ENCODE data around the gene HCN3. TPM values are rescaled to one million over a fixed set of nuclear protein-coding genes. Genes with fewer than 3 reads are reported as not detected.

HCN3 gene
- total RNA-seq, 2 donors from 2014 or later = 11.2 to 21.5 TPM

GRCh38 chr1:155251566-155251965, 25.7 kb upstream of the HCN3 start:
- intact Hi-C loops (cut with DNase I, micrococcal nuclease) = no loop called here
- no peak for ATAC-seq

GRCh38 chr1:155253208-155253607, 24.1 kb upstream of the HCN3 start:
- ATAC-seq = no peak
- intact Hi-C loops (cut with DNase I, micrococcal nuclease) = no loop called here
- DNase-seq = no peak

More at GRCh38 chr1:155251566-155251965, 25.7 kb upstream of the HCN3 start:
- DNase-seq = no peak

- DNase-seq = no peak
- intact Hi-C loops (cut with DNase I, micrococcal nuclease) = no loop called here
- no peak for ATAC-seq
These were observed 23.5 kb upstream of the HCN3 start for GRCh38 chr1:155253797-155254196.

- no peak for ATAC-seq
- intact Hi-C loops (cut with DNase I, micrococcal nuclease) = no loop called here
- DNase-seq = peak in 1 of 2 donors; percentile 39
These were observed 23.0 kb upstream of the HCN3 start for GRCh38 chr1:155254228-155254713.

- ATAC-seq (peak; percentile 9), DNase-seq (peak; percentile 41 to 46)
- intact Hi-C loops (cut with DNase I, micrococcal nuclease) = loop anchor here in 1 of 2 donors (1.0 kb wide), 1 partner anchor 69 kb away; no protein-coding TSS in a partner anchor
These were observed 22.5 kb upstream of the HCN3 start for GRCh38 chr1:155254714-155255242.

GRCh38 chr1:155255243-155256007, 21.8 kb upstream of the HCN3 start, which contains the start of gene ENTREP3:
Gene ENTREP3, minus strand, starts transcription at chr1:155255483. Its CDS starts 606 bp downstream, at chr1:155254877.
- DNase-seq (peak; percentile 91 to 92), ATAC-seq (peak; percentile 88)
- intact Hi-C loops (cut with DNase I, micrococcal nuclease) = loop anchor here in 1 of 2 donors (1.0 kb wide), 1 partner anchor 68 kb away; no protein-coding TSS in a partner anchor

- ATAC-seq = no peak
- DNase-seq = no peak
- intact Hi-C loops (cut with DNase I, micrococcal nuclease) = no loop called here
These were observed 21.0 kb upstream of the HCN3 start for GRCh38 chr1:155256058-155256852.

GRCh38 chr1:155260276-155260675, 17.0 kb upstream of the HCN3 start:
- ATAC-seq = no peak
- no peak for DNase-seq
- intact Hi-C loops (cut with DNase I, micrococcal nuclease) = loop anchor here in 1 of 2 donors (10.0 kb wide), 1 partner anchor 65 kb away; the partner anchor contains the start of gene RUSC1

GRCh38 chr1:155261493-155261851, 15.8 kb upstream of the HCN3 start:
- no peak for DNase-seq
- intact Hi-C loops (cut with DNase I, micrococcal nuclease) = loop anchor here in 1 of 2 donors (10.0 kb wide), 1 partner anchor 63 kb away; the partner anchor contains the start of gene RUSC1
- no peak for ATAC-seq

- peak; percentile 96 for ATAC-seq
- DNase-seq = peak; percentile 94 to 98
- intact Hi-C loops (cut with DNase I, micrococcal nuclease) = loop anchor here in 1 of 2 donors (10.0 kb wide), 1 partner anchor 63 kb away; the partner anchor contains the start of gene RUSC1
These were observed 15.2 kb upstream of the HCN3 start, which contains the start of gene SCAMP3 for GRCh38 chr1:155261852-155262673. Gene SCAMP3, minus strand, starts transcription at chr1:155262360. Its CDS starts 209 bp downstream, at chr1:155262151.

- DNase-seq = no peak
- no peak for ATAC-seq
- intact Hi-C loops (cut with DNase I, micrococcal nuclease) = loop anchor here in 1 of 2 donors (10.0 kb wide), 1 partner anchor 62 kb away; the partner anchor contains the start of gene RUSC1
These were observed 14.2 kb upstream of the HCN3 start for GRCh38 chr1:155263067-155263466.

GRCh38 chr1:155266553-155266952, 10.7 kb upstream of the HCN3 start:
- intact Hi-C loops (cut with DNase I, micrococcal nuclease) = loop anchor here in 1 of 2 donors (10.0 kb wide), 1 partner anchor 58 kb away; the partner anchor contains the start of gene RUSC1
- ATAC-seq = no peak
- DNase-seq = no peak

- ATAC-seq (no peak), DNase-seq (no peak)
- intact Hi-C loops (cut with DNase I, micrococcal nuclease) = loop anchor here in 1 of 2 donors (10.0 kb wide), 1 partner anchor 57 kb away; the partner anchor contains the start of gene RUSC1
These were observed 9.9 kb upstream of the HCN3 start for GRCh38 chr1:155267373-155267772.

- DNase-seq (no peak), ATAC-seq (no peak)
- intact Hi-C loops (cut with DNase I, micrococcal nuclease) = loop anchor here in 1 of 2 donors (10.0 kb wide), 1 partner anchor 56 kb away; the partner anchor contains the start of gene RUSC1
These were observed 8.6 kb upstream of the HCN3 start for GRCh38 chr1:155268630-155269029.

- DNase-seq = no peak
- ATAC-seq = no peak
- intact Hi-C loops (cut with DNase I, micrococcal nuclease) = loop anchor here in 1 of 2 donors (10.0 kb wide), 1 partner anchor 55 kb away; the partner anchor contains the start of gene RUSC1
These were observed 7.9 kb upstream of the HCN3 start for GRCh38 chr1:155269381-155269780.

- peak; percentile 49 for ATAC-seq
These were observed 4.6 kb upstream of the HCN3 start for GRCh38 chr1:155272466-155273342.

More at GRCh38 chr1:155272466-155273342, 4.6 kb upstream of the HCN3 start:
- intact Hi-C loops (cut with DNase I, micrococcal nuclease) = no loop called here
- DNase-seq = no peak

All from left colon (tissue), 2 donors.